Kidney glomerular epithelial cell (primary cell): ENCODE data around the gene TLE1.
"Not testable (repeated sequence)": the region's sequence is repeated elsewhere in the genome, so short reads cannot be mapped to it uniquely, and the experiment has no call there.

ENCODE experiments used
- DNase-seq: peaks from one replicate; lab custom pipeline; 2025; lab: John Stamatoyannopoulos, UW

The TLE1 gene

DNA sequence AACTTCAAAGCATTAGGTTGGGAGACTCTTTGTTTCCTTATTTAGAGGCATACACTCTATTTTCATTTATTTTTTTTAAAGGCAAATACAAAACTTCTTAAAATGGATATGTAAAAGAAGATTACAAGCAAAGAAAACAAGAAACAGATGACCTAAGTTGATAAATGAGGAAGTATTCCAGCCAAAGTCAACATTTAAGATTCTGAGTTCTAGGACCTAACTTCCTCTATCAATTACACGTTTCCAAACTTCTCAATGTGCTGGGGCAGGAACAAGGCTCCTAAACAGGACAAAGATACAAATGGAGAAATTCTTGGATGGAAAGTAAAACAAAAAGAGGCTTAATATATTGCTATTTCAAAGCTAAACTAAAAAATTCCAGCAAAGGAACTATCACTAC, 89.5 kb downstream of the TLE1 start:
- no peak for DNase-seq

DNA sequence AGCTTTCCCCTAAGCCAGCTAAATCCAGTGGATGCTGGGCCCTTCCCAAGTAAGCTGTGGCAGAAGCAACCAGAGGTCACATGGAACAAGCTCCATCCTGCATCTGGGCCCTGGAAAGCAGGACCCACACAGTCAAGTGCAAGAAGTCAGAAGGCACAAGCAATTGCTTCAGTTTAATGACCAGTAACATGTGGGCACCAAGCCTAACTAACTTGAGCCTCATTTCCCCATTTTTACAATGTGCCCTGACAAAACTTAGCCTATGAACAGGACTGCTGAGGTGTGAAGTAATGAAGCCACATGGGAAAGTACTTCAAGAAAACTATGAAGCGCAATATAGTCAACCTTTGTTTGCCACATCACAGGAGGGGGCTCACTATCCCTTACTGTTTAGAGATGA, 90.5 kb downstream of the TLE1 start:
- DNase-seq: no peak

DNA sequence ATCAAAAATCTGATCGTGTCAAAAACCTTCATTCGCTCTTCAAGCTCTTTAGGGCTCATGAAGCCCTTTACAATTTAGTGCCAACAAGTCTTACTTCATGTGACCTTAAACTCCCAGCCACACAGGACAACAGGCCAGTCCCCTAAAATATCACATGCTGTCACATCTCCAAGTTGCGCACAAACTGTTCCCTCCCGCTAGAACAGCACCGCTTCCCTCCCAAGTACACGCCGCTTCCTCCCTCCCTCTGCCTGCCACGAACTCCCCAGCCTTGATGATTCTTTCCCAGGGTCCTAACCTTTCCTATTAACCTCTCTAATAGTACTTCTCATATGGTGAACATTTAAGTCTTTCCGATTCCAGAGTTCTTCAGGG, 91.2 kb downstream of the TLE1 start:
- DNase-seq: no peak

DNA sequence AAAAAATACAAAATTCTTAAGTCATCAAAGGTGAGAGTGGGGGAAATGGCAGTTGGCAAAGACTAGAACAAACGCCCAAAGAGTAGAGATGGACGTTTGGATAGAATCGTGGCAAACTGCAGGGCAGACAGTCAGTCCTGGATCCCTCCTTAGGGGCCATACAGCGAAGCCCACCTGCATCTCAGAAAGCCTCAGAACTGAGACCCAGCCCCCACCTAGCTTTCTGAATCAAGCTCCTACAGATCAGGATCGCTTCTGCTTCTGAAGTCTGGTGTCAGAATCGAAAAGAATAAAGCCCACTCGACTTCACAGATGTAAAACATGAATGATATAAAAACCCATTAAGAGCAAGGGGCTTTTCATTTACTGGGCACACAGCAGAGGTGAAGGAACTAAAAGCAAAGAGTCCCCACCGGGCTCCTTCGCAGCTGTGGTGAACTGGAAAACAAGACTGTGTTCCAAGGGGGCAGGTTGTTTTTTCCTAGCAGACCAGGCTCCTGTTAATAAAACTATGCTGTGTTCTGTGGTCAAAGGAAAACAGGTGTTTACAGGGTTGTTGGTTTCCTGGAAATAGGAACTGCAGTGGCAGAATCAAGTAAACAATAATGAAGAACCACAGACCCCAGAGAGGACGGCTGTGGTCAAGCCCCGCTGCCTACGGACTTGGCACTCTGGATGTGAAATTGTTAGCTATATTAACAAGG, 91.8 kb downstream of the TLE1 start:
- DNase-seq: no peak

DNA sequence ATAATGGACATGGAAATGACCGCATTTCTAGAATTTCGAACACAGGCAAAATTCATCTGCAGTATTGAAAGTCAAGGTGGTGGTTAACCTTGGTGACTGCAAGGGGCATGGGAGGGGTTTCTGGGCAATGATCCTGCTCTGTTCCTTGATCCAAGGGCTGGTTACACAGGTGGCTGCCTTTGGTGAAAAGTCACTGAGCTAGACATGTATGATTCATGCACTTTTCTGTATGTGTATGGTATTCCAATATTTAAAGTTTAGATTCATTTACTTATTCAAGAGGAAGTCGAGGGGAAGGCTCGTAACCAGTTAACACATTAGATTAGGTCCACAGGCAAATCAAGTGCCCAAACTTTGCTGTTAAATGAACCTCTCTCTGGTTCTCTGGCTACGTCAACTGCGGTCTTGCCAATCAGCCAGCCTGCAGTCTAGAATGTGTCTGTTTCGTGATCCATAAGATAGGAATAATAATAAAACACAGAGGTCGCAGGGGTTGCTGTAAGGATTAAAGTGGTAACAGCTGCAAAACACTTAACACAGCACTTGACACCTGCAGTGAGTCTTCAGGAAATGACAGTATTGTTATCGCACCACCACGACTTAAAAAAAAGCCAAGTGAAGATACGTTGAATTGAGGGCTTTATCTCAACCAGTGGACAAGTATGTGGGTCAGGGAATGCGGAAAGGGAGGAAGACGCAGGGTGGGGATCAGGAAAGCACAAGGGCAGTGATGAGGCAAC, 92.5 kb downstream of the TLE1 start:
- DNase-seq: peak; percentile 10

DNA sequence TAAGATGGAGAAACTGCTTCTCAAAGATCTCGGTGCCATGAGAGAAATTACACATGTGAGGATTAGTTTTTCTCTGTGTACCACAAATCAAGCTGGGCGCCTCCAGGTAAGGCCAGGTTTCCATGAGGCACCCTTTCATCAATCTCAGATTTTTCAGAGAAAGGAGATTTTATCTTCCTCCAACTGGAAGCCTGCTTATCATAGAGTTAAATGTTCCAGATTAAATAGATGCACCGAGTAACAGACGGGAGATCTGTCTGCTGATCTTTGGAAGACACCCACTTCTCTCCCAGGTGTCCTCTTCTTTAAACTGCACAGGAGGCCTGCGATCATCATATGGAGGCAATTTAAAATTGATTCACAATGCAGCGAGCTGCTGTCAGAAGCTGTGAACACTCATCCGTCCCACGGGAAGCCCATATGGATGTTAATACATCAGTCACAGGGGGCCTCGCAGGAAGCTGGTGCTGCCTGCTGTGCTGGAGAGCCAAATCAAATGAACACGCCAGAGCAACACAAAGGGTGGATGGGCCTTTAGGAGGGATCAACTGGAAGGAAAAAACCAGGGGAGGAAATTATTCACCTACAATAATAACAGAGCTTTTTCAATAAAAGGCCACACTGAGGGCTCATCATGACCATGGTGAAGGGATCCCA, 93.3 kb downstream of the TLE1 start:
- DNase-seq: no peak

DNA sequence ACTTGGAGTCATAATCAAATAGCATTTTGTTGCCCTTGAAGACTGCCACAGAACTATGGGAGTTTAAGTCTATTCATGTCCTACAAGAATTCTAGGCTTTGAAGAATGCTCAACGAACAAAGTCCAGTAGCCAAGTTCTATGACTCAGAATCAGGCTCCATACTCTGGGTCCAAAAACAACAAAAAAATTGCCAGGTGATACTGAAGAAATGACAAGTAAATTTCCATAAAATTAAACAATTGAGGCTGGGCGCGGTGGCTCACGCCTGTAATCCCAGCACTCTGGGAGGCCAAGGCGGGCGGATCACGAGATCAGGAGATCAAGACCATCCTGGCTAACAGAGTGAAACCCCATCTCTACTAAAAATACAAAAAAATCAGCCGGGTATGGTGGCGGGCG, 94.1 kb downstream of the TLE1 start:
- DNase-seq: not testable (repeated sequence)

DNA sequence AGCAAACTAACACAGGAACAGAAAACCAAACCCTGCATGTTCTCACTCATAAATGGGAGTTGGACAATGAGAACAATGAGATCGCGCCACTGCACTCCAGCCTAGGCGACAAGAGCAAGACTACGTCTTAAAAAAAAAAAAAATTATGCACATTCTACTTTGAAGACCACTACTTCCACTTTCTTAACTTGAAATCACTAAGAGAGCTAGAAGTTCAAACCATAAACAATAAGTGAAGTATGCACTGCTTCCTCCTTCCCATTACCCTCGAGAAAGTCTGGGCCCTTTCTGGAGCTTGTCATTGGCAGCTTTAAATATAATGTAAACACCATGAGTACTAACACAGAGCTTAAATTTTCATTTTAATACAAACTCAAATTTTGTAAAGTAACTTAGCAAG, 94.9 kb downstream of the TLE1 start:
- DNase-seq: no peak

DNA sequence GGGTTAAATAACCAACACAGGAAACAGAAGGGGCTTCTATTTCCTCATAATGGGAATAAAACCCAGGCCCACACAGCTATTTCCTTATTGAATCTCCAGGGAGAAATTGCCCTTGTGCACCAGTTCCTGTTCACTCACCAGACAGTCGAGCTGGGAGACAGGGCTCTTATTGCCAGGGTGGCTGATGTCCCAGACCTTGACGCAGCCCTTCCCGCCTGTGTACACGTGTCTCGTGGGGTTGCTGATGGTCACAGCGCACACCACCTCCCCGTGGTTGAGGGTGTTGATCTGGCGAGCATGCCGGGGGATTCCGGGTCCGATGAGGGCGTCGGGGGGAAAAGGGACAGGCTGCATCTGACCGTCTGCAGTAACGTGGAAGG, 96.5 kb downstream of the TLE1 start:
- no peak for DNase-seq

DNA sequence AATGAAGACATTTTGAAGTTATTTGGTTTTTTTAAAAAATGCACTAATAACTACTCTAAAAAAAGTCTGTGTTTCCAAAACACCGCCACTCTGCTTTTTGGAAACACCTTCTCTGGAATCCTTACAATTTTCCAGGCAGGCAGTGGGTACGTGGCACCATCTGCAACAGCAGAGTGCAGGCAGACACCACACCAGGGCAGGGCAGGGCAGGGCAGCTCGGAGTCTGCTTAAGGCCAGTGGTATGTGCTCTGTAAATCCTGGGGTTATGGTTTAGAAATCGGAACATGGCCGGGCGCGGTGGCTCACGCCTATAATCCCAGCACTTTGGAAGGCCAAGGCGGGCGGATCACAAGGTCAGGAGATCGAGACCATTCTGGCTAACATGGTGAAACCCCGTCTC, 97.6 kb downstream of the TLE1 start:
- DNase-seq: no peak

DNA sequence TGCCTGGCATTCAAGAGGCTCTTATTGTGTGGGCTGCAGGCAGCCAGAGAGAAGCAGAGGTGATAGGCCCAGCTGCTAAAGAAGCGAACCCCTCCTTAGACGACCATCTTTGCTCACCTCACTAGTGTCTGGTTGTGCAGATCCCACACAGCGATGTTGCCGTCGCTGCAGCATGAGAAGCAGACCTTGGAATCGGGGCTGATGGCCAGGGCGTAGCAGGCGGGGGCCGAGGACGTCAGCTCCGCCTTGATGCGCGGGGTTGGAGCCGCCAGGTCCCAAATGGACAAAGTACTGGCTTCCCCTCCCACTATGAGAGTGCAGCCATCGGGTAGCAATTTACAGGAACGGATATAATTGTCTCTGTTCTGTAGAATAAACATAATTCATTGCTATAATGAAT, 98.7 kb downstream of the TLE1 start:
- no peak for DNase-seq

DNA sequence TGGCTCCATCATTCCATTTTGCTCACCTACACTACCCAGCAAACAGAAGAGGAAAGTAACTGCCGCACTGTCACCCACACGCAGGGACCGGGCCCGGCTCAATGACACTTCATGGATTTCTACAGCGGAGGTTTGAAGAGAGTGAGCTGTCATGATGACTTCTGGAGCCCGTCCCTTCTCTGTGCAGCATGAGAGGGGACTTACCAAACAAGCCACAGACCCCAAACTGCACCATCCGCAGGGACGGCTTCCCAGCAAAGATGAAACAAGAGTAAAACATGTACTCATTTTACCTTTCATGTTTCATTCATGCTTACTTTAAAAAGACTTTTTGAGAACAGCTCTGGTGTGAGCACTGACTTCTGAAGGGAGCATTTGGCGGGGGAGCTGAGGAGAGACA, 99.5 kb downstream of the TLE1 start:
- no peak for DNase-seq

DNA sequence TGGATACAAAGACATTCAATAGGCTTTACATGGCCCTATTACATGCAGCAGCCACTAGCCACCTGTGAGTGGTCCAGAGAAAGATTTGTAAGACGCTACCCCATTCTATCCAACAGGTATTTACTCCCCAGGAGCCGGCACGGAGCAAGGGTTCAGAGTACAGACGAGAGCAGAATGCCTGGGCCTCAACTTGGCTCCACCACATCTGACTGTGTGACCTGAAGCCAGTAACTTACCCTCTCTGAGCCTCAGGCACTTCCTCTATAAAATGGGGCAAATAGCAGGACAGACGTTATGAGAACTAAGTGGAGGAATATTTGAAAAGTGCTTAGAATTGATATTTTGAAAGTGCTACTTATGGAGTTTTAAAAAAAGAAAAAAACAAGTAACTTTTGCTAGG, 100.0 kb downstream of the TLE1 start:
- DNase-seq: no peak

DNA sequence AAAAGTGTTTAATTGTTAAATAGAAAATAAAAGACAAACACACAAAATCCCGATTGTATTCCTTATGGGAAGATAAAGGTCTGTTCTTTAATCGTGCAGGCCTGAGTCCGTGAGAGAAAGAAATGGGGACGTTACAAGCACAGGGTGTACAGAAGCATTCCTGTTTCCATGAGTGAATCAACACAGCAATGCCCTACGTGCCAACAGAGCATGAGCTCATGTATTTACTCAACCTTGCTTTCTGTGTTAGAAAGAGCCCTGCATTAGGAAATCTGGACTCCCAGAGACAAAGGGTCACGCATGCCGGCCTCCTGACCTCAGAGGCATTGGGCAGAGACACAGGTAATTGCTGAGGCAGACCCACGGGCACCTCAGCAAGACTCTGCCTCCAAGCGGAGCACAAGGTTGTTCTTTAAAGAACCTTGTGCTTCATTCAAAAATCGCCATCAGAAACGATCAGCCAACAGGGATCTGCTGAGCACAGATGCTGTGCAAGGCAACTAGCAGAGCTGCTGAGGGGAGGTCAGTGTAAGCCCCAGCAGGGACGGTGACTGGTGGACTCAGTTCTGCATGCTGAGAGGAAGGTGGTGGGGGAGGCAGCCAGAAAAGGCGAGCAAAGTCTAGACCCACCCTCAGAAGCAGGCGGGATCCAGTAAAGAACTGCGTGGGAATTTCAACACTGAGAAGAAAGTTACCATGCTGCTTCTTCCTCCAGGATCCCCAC, 101.0 kb downstream of the TLE1 start:
- peak; percentile 94 for DNase-seq

DNA sequence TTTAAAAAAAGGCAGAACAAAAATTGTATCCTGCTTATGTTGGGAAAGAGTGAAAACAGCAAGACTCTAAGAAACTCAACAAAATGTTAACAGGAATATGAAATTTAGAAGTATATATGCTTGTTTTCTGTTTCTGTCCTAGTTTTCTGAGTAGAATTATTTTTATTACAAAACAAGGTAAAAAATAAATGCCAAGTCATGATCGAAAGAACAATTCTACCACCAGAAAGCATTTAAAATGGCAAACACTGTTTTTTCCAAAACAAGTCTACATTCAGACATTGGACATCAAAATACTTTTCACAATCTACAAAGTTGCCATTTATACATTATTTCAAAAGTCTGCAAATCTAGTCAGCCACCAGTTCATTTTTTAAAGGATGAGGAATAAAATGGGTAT, 102.6 kb downstream of the TLE1 start:
- no peak for DNase-seq

DNA sequence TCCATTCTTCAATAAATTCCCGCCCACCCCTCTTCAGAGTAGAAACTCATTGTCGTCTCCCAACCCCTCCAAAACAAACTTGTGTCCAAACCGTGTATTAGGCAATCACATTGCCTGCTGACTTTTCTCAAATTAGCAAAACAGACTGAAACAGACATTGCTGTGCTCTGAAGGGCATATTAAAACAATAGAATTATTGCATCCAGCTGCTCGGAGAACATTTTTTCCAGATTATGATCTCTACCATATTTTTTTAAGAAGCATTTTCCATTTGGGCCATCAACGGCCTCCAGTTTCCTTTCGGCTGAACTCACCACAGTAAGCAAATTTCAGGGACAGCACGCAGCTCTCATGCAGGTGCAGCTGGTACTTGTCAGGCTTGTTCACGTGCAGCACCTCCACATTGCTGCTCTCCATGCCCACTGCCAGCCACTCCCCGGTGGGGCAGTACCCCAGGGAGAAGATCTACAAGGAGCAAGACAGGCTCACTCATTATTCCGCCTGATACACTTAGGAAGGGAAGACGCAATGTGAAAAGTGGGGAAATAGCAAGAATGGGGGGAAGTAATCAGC, 104.1 kb downstream of the TLE1 start:
- no peak for DNase-seq

DNA sequence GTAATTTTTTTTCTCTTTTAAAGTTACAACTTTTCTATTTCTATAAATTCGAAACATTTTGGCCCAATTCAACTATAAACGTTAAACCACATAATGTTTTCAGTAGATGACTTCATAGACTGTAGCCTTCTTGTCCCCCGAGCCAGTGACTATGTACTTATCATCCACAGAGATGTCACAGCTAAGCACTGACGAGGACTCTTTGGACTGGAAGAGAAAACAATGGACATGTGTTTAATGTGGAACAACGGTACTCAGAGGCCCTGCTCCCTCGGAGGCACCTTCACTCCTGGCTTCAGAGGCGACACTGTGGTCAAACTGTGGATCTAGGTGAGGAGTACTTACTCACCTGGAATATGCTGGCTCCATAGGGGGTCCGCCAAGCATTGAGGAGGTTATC, 105.2 kb downstream of the TLE1 start:
- no peak for DNase-seq

DNA sequence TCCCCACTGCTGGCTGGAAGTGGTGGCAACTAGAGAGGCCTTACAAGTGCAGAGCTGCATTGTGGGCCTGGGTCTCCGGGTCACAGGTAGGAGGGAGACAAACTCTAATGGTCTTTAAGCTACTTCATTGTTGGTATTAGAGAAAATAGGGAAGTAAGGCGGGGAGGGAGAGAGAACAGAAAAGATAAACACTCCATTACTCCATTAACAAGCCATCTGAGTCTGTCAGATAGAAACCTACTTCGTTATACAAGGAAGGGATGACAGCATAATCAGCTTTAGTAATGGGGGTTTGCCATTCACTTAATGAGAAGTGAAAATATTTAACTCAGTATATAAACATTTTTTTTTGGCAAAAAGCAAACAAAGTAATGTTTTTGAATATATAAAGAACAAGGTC, 107.4 kb downstream of the TLE1 start:
- DNase-seq: no peak

DNA sequence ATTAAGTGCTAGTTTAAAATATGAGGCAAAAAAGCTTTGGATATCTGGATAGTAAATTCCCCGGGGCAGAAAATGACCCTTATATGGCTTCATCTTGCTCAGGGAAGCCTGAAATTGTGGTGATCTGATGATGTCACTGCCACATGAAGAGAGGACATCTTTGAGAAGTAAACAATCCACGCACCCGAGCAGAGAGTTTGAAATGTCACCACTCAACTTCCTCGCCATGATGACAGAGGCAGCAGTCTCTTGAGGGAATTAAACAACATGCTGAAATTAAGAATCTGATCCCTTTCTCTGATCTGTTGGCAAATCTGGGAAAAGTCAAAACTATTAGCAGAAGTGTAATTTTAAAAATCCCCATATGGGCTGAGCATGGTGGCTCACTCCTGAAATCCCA, 110.0 kb downstream of the TLE1 start:
- DNase-seq: no peak

DNA sequence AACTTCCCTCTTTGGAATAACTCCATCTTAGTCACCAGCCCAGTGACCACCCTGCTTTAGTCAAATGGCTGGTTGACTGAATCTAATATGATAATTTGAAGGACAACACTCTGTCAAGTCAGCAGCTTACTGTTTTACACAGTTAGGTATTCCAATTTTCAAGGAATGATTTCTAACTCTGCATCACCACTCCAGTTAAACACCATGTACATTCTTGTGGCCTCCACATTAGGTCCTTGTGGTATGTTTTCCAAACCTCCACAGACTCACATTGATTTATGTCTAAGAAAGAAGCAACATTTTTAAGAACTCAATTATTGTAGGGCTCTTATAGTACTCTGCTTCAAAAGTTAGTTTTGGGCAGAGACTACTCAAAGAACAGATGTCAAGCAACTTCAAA, 110.7 kb downstream of the TLE1 start:
- peak; percentile 44 for DNase-seq

DNA sequence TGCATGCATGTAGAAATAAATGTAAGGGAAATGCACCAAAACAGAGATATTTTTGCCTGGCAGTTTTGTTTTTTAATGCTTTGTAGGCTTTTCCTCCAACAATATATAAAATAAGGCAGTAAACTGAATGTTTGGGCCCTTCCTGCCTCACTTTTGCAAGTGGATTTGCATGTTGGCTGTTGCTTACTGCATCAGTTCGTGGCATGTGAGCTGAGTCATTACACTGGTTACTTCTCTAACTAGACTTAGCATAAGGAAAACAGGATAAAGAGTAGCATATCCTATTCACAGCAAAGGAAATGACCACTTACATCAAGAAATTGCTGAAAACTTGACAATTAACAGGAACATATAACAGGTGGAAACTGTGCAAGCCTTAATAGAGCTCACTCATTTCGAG, 113.4 kb downstream of the TLE1 start:
- no peak for DNase-seq

DNA sequence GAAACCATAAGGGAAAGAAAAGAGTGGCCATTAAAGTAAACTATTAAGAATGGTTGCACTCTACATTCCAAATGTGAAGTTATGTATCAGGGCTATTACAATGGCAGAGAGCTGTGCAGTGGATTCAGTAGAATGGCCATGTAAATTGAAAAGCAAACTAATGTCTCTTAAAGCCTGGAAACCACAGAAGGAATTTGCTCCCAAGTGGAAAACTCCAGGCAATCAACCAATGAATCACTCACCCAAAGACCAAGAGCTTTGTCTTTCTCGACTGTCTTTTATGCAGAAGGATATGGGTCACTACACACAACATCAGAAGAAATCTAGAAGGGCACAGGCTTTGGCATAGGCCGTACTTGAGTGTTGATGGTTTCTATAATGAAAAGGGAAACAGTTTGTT, 114.9 kb downstream of the TLE1 start:
- peak; percentile 87 for DNase-seq
